Transverse colon (tissue), 4 donors: ENCODE results near the gene EXD3. TPM values are rescaled to one million over a fixed set of nuclear protein-coding genes. Genes with fewer than 3 reads are reported as not detected.

ENCODE experiments used
- DNase-seq: peaks from one replicate; pipeline ENCODE4 v3.0.0-alpha.2; 2019
- H3K27ac ChIP-seq, 4 donors: fragments of 200-600 bp; sonication (generic); 2 replicates each; pipeline ENCODE4 v1.5.1; 2016 to 2018; ENCODE audit warnings: inconsistent platforms in 4 of 4
- H3K27me3 ChIP-seq: fragments of 200-600 bp; sonication (generic); 2 replicates; pipeline ENCODE4 v1.5.1; 2017; ENCODE audit warnings: inconsistent platforms
- H3K36me3 ChIP-seq, 4 donors: fragments of 200-600 bp; sonication (generic); 2 replicates each; pipeline ENCODE4 v1.5.1; 2017 to 2019; ENCODE audit warnings: inconsistent platforms in 4 of 4
- H3K4me1 ChIP-seq, 4 donors: fragments of 200-600 bp; sonication (generic); 2 replicates each; pipeline ENCODE4 v1.5.1; 2017 to 2020; ENCODE audit warnings: inconsistent platforms in 4 of 4
- H3K4me3 ChIP-seq, 4 donors: fragments of 200-600 bp; sonication (generic); 1 replicate in 1 of 4; 2 replicates in 3 of 4; pipeline versions ENCODE4 v1.5.1 to v1.6.1; 2017 to 2019; ENCODE audit warnings: inconsistent platforms in 4 of 4
- H3K9me3 ChIP-seq, 2 donors: fragments of 200-600 bp; sonication (generic); 2 replicates each; pipeline ENCODE4 v1.5.1; 2017 to 2019; ENCODE audit warnings: inconsistent platforms in 2 of 2
- EP300 ChIP-seq: sonication (generic); formaldehyde crosslinking; IDR thresholded peaks from one replicate; pipeline ENCODE4 v1.6.1; 2017; ENCODE audit warnings: antibody characterized with exemption, low read depth
- POLR2A ChIP-seq: fragments of 450-650 bp; IDR thresholded peaks from one replicate; pipeline ENCODE4 v1.6.1; 2016; ENCODE audit warnings: antibody characterized with exemption, mild to moderate bottlenecking, moderate library complexity
- POLR2AphosphoS5 ChIP-seq, 3 donors: sonication (generic); formaldehyde crosslinking; IDR thresholded peaks; one replicate each; pipeline ENCODE4 v1.6.1; 2016; ENCODE audit warnings: antibody characterized with exemption in 3 of 3
- WGBS, 2 donors: methylation state at CpG; one replicate each; pipeline ENCODE4 v1.1.5; 2018; ENCODE audit warnings: low coverage in 1 of 2; 5-methylcytosine and 5-hydroxymethylcytosine counted together
- in situ Hi-C, 4 donors: fragments of 200-750 bp; cut with MboI; loops; one replicate each; pipeline versions ENCODE4 v1.15.0 to v1.15.1; 2017; ENCODE audit warnings: low sequenced_read_pairs in 3 of 4, low pct_ligation_motif_present in 1 of 4, low pct_unique_long_range_greater_than_20kb in 1 of 4
- intact Hi-C: fragments of 100-400 bp; cut with DNase I; formaldehyde crosslinking; loops from one replicate; pipeline ENCODE4 v1.15.1; 2023; ENCODE audit warnings: low total_unique reads
- total RNA-seq, 4 donors: library from RNA; depleted of rRNA; stranded (reverse); fragments of >200 nt; gene quantifications; one replicate each; pipeline ENCODE4 v1.1.0, GENCODE V29; 2016
- TF ChIP-seq, protein P1 (sequence below), 5 experiments: fragments of 200-600 bp in 3 of 5; fragments of 450-650 bp in 2 of 5; sonication (generic) in 3 of 5; IDR thresholded peaks; 1 replicate in 2 of 5; 2 replicates in 3 of 5; pipeline ENCODE4 v1.5.1; 2016 to 2017; ENCODE audit warnings: antibody characterized with exemption in 5 of 5, inconsistent platforms in 3 of 5, mild to moderate bottlenecking in 2 of 5, moderate library complexity in 1 of 5

The EXD3 gene
- total RNA-seq, 4 donors from 2014 or later, result 47.6 to 228 (median 74.2) TPM

DNA sequence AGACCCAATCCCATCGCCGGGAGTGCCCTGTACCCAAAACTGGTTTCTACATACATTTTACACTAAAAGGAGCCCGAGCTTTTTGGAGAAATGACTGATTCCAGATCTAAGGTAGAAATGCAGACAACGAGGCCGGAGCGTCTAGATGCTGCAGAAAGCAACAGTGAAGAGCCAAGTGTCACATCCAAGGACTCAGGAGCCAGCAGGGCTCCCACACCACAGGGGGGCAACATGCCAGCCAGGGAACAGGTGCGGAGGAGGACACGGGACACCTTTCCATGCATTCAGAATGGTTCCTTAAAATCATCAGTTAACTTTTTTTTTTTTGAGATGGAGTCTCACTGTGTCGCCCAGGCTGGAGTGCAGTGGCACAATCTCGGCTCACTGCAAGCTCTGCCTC is 97.8 kb downstream of the EXD3 start:
- H3K36me3 ChIP-seq, result no peaks in the 10 kb centered on the region
- no peak for TF ChIP-seq POLR2AphosphoS5 (IDR thresholded peaks at IDR 0.05)
- TF ChIP-seq POLR2A, result no peak
- TF ChIP-seq, protein P1, sequence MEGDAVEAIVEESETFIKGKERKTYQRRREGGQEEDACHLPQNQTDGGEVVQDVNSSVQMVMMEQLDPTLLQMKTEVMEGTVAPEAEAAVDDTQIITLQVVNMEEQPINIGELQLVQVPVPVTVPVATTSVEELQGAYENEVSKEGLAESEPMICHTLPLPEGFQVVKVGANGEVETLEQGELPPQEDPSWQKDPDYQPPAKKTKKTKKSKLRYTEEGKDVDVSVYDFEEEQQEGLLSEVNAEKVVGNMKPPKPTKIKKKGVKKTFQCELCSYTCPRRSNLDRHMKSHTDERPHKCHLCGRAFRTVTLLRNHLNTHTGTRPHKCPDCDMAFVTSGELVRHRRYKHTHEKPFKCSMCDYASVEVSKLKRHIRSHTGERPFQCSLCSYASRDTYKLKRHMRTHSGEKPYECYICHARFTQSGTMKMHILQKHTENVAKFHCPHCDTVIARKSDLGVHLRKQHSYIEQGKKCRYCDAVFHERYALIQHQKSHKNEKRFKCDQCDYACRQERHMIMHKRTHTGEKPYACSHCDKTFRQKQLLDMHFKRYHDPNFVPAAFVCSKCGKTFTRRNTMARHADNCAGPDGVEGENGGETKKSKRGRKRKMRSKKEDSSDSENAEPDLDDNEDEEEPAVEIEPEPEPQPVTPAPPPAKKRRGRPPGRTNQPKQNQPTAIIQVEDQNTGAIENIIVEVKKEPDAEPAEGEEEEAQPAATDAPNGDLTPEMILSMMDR (IDR thresholded peaks at IDR 0.05), result no peak
- no peak for TF ChIP-seq EP300
- no peak for DNase-seq
- WGBS, 2 donors, result 93 to 100% methylated on average over 2 to 10 of the region's 10 CpGs
- no peaks in the 10 kb centered on the region for H3K9me3 ChIP-seq
- in situ Hi-C loops (no loop called here), intact Hi-C loops (no loop called here)
- no peaks in the 10 kb centered on the region for H3K27me3 ChIP-seq
- H3K4me1 ChIP-seq, result no peaks in the 10 kb centered on the region
- no peak overlapping the region for H3K4me3 ChIP-seq
- no peak overlapping the region for H3K27ac ChIP-seq

DNA sequence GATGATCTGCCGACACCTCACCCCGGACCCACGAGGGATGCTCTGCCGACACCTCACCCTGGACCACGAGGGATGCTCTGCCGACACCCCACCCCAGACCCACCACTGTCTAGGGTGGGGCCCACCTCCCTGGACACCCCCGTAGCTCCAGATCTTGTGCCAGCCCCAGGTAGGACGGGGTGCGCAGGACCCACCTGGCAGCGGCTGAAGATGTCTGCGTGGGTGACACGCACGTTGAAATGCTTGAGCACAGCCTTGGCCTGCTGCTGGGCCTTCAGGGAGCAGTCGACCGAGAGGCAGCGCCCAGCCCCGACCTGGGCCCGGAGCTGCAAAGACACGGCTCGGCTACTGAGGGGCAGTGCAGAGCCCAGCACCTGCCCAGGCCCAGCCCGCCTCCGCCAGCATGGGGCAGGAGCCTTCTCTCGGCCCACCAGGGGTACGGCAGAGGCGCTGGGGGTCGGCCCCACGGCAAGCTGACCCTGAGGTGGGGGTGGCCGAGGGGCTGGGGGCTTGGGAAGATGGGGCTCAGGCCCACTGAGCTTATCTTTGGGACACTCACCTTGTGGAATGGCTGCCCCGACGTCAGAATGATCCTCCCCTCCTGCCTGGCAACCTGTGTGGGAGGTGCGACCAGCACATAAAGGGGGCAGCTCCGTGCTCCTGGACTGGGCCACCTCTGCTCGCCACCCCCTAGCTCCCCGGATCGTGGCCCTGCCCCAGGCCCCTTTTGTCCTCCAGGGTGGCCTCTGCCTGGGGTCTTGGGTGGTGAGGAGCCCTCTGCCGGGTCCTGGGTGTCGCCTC is 99.2 kb downstream of the EXD3 start:
- Histone ChIP-seq H3K27me3 (no peaks in the 10 kb centered on the region), H3K4me3 (no peak overlapping the region), H3K9me3 (no peaks in the 10 kb centered on the region), H3K36me3 (no peaks in the 10 kb centered on the region), H3K4me1 (no peaks in the 10 kb centered on the region), H3K27ac (no peak overlapping the region)
- 94% methylated on average over 29 of the region's 37 CpGs; no CpG with 5 or more reads in 1 of the 2 donors for WGBS, 2 donors
- DNase-seq, result no peak
- in situ Hi-C loops, result no loop called here
- intact Hi-C loops, result no loop called here
- no peak for TF ChIP-seq POLR2A
- TF ChIP-seq, protein P1 (IDR thresholded peaks at IDR 0.05), result no peak
- TF ChIP-seq EP300, result no peak
- no peak for TF ChIP-seq POLR2AphosphoS5 (IDR thresholded peaks at IDR 0.05)

DNA sequence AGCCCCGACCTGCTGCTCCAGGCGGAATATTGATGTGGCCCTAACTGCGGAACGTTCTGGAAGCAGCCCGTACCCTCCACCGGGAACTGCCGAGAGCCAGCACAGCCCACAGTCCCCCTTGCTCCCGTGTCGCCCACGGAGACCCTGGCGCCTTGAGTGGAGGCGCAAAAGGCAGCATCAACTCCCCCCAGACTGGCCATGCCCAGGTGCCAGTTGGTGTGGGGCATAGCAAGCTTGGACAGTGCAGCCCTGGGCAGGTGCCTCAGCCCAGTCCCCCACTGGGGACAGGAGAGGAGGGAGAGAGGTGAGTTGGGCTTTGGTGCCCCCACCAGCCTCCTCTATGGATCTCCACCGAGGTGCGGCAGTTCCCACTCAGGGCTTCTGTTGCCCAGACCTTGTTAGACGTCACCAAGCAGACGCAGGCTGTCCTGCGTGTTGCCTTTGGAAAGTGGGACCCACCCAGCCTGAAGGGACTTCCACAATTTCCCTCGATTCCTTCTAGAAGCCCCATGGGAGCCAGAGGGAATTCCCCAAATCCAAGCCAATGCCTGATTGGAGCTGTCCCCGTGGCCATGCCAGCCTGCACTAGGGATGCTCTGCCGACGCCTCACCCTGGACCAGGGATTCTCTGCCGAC is 101.1 kb downstream of the EXD3 start:
- H3K4me1 ChIP-seq, result peaks cover 0 to 1% (median 1%) of the 10 kb centered on the region in 4 donors
- H3K9me3 ChIP-seq, result no peaks in the 10 kb centered on the region
- H3K27me3 ChIP-seq, result no peaks in the 10 kb centered on the region
- in situ Hi-C loops, result no loop called here
- DNase-seq, result no peak
- 80 to 94% methylated on average over 3 to 22 of the region's 22 CpGs for WGBS, 2 donors
- H3K4me3 ChIP-seq, result no peak overlapping the region
- intact Hi-C loops, result no loop called here
- no peak overlapping the region for H3K27ac ChIP-seq
- no peaks in the 10 kb centered on the region for H3K36me3 ChIP-seq
- TF ChIP-seq, protein P1 (IDR thresholded peaks at IDR 0.05), result no peak
- TF ChIP-seq POLR2AphosphoS5 (IDR thresholded peaks at IDR 0.05), result no peak

DNA sequence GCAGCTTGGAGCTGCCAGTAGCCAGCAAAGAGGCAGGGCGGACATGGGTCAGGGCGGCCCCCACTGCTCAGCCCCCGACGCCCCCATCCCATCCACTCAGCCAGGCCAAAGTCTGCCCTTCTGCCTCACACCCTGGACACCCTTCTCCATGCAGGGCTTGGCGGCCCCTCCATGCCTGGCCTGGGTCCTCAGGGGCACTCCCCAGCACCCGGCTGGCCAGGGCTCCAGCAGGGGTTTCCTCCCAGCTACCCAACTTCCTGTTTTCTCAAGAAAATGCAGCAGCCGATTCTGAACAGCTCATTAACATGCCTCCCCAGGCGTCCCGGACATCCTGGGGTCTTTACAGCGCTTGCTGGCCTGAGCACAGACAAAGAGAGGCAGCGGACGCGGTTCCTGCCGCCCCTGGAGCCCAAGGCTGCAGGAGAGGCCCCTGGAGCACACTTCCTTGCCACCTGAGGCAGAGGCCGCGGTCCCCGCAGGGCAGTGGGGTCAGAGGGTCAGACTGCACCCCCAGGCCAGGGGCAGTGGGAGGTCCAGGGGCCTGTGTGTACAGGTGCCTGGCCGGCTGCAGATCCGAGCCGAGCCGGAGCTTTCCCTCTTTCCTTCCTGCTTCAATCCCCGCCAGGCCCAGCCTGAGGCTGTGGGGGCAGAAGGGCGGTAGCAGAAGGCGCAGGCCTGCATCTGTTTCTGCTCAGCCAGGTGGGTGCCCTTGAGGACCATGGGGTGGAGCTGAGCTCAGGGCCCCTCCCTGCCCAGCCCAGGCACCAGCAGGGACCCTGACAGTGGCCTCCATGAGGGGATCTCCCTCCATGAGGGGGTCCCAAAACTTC is 102.2 kb downstream of the EXD3 start:
- Histone ChIP-seq H3K4me1 (peaks cover 9 to 12% (median 11%) of the 10 kb centered on the region in 4 donors), H3K36me3 (no peaks in the 10 kb centered on the region), H3K4me3 (no peak overlapping the region), H3K9me3 (no peaks in the 10 kb centered on the region), H3K27ac (no peak overlapping the region), H3K27me3 (peaks cover 10% of the 10 kb centered on the region)
- in situ Hi-C loops, result no loop called here
- intact Hi-C loops, result no loop called here
- TF ChIP-seq POLR2AphosphoS5 (IDR thresholded peaks at IDR 0.05) (no peak), EP300 (no peak), POLR2A (no peak)
- TF ChIP-seq, protein P1 (IDR thresholded peaks at IDR 0.05), result no peak
- WGBS, 2 donors, result 69% methylated on average over 23 of the region's 24 CpGs; no CpG with 5 or more reads in 1 of the 2 donors
- peak; percentile 17 for DNase-seq
